Heart left ventricle (tissue), 16 donors: ENCODE results near the gene ERBIN. TPM values are rescaled to one million over a fixed set of nuclear protein-coding genes. Genes with fewer than 3 reads are reported as not detected.
"Not testable (repeated sequence)": the region's sequence is repeated elsewhere in the genome, so short reads cannot be mapped to it uniquely, and the experiment has no call there.

Source experiments
- ATAC-seq, 4 donors: fragments of 200-7000 bp; cut with Tn5 transposase; one replicate each; pipeline ENCODE4 v1.9.1; 2020 to 2022; ENCODE audit warnings: moderate library complexity in 4 of 4, mild to moderate bottlenecking in 3 of 4, moderate number of reproducible peaks in 1 of 4
- DNase-seq, 5 donors: peaks; one replicate each; pipeline ENCODE4 v3.0.0-alpha.2; 2020
- H3K27ac ChIP-seq, 12 donors: fragments of 200-600 bp; sonication (generic) in 4 of 12; one replicate each; pipeline versions ENCODE4 v1.5.0 to v1.8.0; 2016 to 2022; ENCODE audit warnings: mild to moderate bottlenecking in 2 of 12
- H3K27me3 ChIP-seq, 9 donors: fragments of 200-600 bp; sonication (generic) in 2 of 9; one replicate each; pipeline versions ENCODE4 v1.5.1 to v1.8.0; 2016 to 2022; ENCODE audit warnings: mild to moderate bottlenecking in 3 of 9
- H3K36me3 ChIP-seq, 9 donors: fragments of 200-600 bp; sonication (generic) in 2 of 9; one replicate each; pipeline versions ENCODE4 v1.5.0 to v1.8.0; 2018 to 2022; ENCODE audit warnings: mild to moderate bottlenecking in 2 of 9
- H3K4me1 ChIP-seq, 12 donors: fragments of 200-600 bp; sonication (generic) in 4 of 12; one replicate each; pipeline versions ENCODE4 v1.5.0 to v1.8.0; 2016 to 2022; ENCODE audit warnings: mild to moderate bottlenecking in 3 of 12
- H3K4me3 ChIP-seq, 12 donors: fragments of 200-600 bp; sonication (generic) in 4 of 12; one replicate each; pipeline versions ENCODE4 v1.5.0 to v1.8.0; 2017 to 2022; ENCODE audit warnings: mild to moderate bottlenecking in 9 of 12, moderate library complexity in 4 of 12
- H3K9me3 ChIP-seq, 12 donors: fragments of 200-600 bp; sonication (generic) in 4 of 12; one replicate each; pipeline versions ENCODE4 v1.5.0 to v1.8.0; 2016 to 2022; ENCODE audit warnings: mild to moderate bottlenecking in 1 of 12
- CTCF ChIP-seq, 12 donors: fragments of 200-600 bp; sonication (generic) in 4 of 12; IDR thresholded peaks; one replicate each; pipeline versions ENCODE4 v1.5.0 to v1.8.0; 2018 to 2022; ENCODE audit warnings: antibody characterized with exemption in 12 of 12, mild to moderate bottlenecking in 5 of 12
- POLR2A ChIP-seq, 2 donors: fragments of 450-650 bp; IDR thresholded peaks; one replicate each; pipeline ENCODE4 v1.6.1; 2017; ENCODE audit warnings: antibody characterized with exemption in 2 of 2, mild to moderate bottlenecking in 2 of 2, moderate library complexity in 2 of 2
- WGBS, 4 donors: extraction: QIAGEN DNeasy Blood & Tissue Kit in 2 of 4; methylation state at CpG; one replicate each; pipeline versions ENCODE4 v1.1.5 to v1.1.7; 2013 to 2018; 5-methylcytosine and 5-hydroxymethylcytosine counted together
- intact Hi-C, 10 donors: fragments of 100-400 bp; cut with DNase I; formaldehyde crosslinking; loops; one replicate each; pipeline versions ENCODE4 v1.11.1 to v1.14.2; 2022
- polyA plus RNA-seq, 2 donors: library from polyadenylated mRNA; stranded (reverse); fragments of 200-250 nt; gene quantifications; one replicate each; pipeline ENCODE4 v1.2.3, GENCODE V29; 2013
- total RNA-seq, 9 donors: library from RNA; depleted of rRNA in 2 of 9; stranded (reverse); fragments of >200 nt in 2 of 9; fragmentation: NEBNext Ultra II Directional in 3 of 9; extraction: Animal tissue kit (Norgen Biotek cat#: 25700) in 3 of 9; gene quantifications; one replicate each; pipeline versions ENCODE4 v1.1.0 to v1.2.4, GENCODE V29; 2016 to 2023
- donor health status: ischemic (EF 13 %, LVEDD 7.1; RV severe dilation, severe dysfunction).
- donor health status: healthy with polysubstance abuse.
- donor health status: DM: no; HTN: yes; CAD: no.
- donor health status: DM: no; HTN: no; CAD: no.
- donor health status: ischemic (EF 25% LVEDD 6.9; RV normal size, moderate dysfunction).
- donor health status: ischemic (EF 25% LVEDD 5.7; RV mildly dilated, moderate dysfunction).
- donor health status: healthy.
- donor health status: DM: yes; HTN: yes; CAD: no.
- donor health status: ischemic (EF 35%, LVEDD 5.7; RV mildly dilated, moderate dysfunction).
- donor health status: nonischemic (EF 11% LVEDD 7.7; RV severe dilation, severe dysfunction).
- donor health status: DM: yes; HTN: yes; CAD: no.
- donor health status: PGD.
- donor health status: ischemic (EF 29% LVEDD 5.4; RV normal size, mild dysfunction).
- donor health status: nonischemic (EF 23%, LVEDD 6.1; RV moderate dilation, normal function).

ERBIN gene
- total and polyA plus RNA-seq, 11 donors: 6.7 to 59.1 (median 37.5) TPM

GRCh38 chr5:65910711-65911110, 15.7 kb upstream of the ERBIN start:
- WGBS, 4 donors: 54 to 75% (median 62%) methylated on average over 3 of the region's 3 CpGs
- Histone ChIP-seq H3K9me3 (no peaks in the 10 kb centered on the region), H3K4me3 (no peak overlapping the region), H3K36me3 (no peaks in the 10 kb centered on the region), H3K27ac (no peak overlapping the region), H3K27me3 (no peaks in the 10 kb centered on the region), H3K4me1 (peaks cover 0 to 7% (median 0%) of the 10 kb centered on the region in 12 donors)
- DNase-seq (no peak), ATAC-seq (no peak)
- TF ChIP-seq CTCF (IDR thresholded peaks at IDR 0.05): no peak
- no peak for TF ChIP-seq POLR2A (IDR thresholded peaks at IDR 0.05)
- intact Hi-C loops: no loop called here

- ATAC-seq: no peak
- TF ChIP-seq POLR2A (IDR thresholded peaks at IDR 0.05) (no peak), CTCF (IDR thresholded peaks at IDR 0.05) (no peak)
- Histone ChIP-seq H3K4me1 (peaks cover 0 to 14% (median 0%) of the 10 kb centered on the region in 12 donors), H3K4me3 (no peak overlapping the region), H3K27ac (no peak overlapping the region), H3K27me3 (no peaks in the 10 kb centered on the region), H3K36me3 (no peaks in the 10 kb centered on the region), H3K9me3 (no peaks in the 10 kb centered on the region)
- WGBS, 4 donors: 97 to 99% (median 98%) methylated on average over 3 of the region's 3 CpGs
- DNase-seq: no peak
- intact Hi-C loops: no loop called here
These were observed 14.1 kb upstream of the ERBIN start for GRCh38 chr5:65912311-65912710.

- intact Hi-C loops: no loop called here
These were observed 12.9 kb upstream of the ERBIN start for GRCh38 chr5:65913519-65913918.

GRCh38 chr5:65914641-65915196, 11.7 kb upstream of the ERBIN start:
- intact Hi-C loops: no loop called here
- ATAC-seq (no peak), DNase-seq (no peak)
- Histone ChIP-seq H3K4me3 (no peak overlapping the region), H3K9me3 (no peaks in the 10 kb centered on the region), H3K36me3 (no peaks in the 10 kb centered on the region), H3K4me1 (peaks cover 0 to 14% (median 0%) of the 10 kb centered on the region in 12 donors), H3K27me3 (no peaks in the 10 kb centered on the region), H3K27ac (no peak overlapping the region)
- WGBS, 4 donors: 59 to 68% (median 61%) methylated on average over 3 of the region's 3 CpGs
- TF ChIP-seq CTCF (IDR thresholded peaks at IDR 0.05) (no peak), POLR2A (IDR thresholded peaks at IDR 0.05) (no peak)

More at GRCh38 chr5:65913519-65913918, 12.9 kb upstream of the ERBIN start:
- no peaks in the 10 kb centered on the region for H3K36me3 ChIP-seq
- ATAC-seq (no peak), DNase-seq (no peak)
- peaks cover 0 to 14% (median 0%) of the 10 kb centered on the region in 12 donors for H3K4me1 ChIP-seq
- 64 to 78% (median 70%) methylated on average over 3 of the region's 3 CpGs for WGBS, 4 donors
- no peak for TF ChIP-seq POLR2A (IDR thresholded peaks at IDR 0.05)
- TF ChIP-seq CTCF (IDR thresholded peaks at IDR 0.05): no peak
- H3K27me3 ChIP-seq: no peaks in the 10 kb centered on the region
- H3K27ac ChIP-seq: no peak overlapping the region
- no peaks in the 10 kb centered on the region for H3K9me3 ChIP-seq
- H3K4me3 ChIP-seq: no peak overlapping the region

GRCh38 chr5:65915661-65916060, 10.7 kb upstream of the ERBIN start:
- H3K4me3 ChIP-seq, intact Hi-C loops: not testable (repeated sequence)
- WGBS, 4 donors: 93 to 97% (median 96%) methylated on average over 6 of the region's 6 CpGs

More at GRCh38 chr5:65915661-65916060, 10.7 kb upstream of the ERBIN start:
- ATAC-seq, DNase-seq, H3K27ac ChIP-seq, H3K27me3 ChIP-seq, H3K9me3 ChIP-seq, H3K36me3 ChIP-seq: not testable (repeated sequence)
- H3K4me1 ChIP-seq: peaks cover 0 to 14% (median 0%) of the 10 kb centered on the region in 12 donors
